ENCODE data around the gene IGF2BP2.

Gene IGF2BP2

DNA sequence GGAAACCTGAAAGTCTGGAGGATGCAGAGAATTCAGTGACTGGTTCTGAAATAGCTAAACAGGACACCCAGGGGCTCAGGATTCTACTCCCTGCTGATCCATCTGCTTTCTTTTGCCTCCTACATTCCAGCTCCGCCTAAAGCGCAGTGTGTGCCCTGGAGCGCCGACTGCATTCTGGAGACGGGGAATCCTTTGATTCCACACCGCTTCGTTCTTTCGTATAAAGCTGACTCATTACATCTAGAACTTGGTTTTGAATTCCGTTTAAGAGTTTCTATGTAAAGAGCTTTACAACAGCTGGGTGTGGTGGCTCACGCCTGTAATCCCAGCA lies 177.0 kb downstream of the IGF2BP2 start:
- TF ChIP-seq, protein P1, sequence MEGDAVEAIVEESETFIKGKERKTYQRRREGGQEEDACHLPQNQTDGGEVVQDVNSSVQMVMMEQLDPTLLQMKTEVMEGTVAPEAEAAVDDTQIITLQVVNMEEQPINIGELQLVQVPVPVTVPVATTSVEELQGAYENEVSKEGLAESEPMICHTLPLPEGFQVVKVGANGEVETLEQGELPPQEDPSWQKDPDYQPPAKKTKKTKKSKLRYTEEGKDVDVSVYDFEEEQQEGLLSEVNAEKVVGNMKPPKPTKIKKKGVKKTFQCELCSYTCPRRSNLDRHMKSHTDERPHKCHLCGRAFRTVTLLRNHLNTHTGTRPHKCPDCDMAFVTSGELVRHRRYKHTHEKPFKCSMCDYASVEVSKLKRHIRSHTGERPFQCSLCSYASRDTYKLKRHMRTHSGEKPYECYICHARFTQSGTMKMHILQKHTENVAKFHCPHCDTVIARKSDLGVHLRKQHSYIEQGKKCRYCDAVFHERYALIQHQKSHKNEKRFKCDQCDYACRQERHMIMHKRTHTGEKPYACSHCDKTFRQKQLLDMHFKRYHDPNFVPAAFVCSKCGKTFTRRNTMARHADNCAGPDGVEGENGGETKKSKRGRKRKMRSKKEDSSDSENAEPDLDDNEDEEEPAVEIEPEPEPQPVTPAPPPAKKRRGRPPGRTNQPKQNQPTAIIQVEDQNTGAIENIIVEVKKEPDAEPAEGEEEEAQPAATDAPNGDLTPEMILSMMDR (IDR thresholded peaks at IDR 0.05), result no peak

DNA sequence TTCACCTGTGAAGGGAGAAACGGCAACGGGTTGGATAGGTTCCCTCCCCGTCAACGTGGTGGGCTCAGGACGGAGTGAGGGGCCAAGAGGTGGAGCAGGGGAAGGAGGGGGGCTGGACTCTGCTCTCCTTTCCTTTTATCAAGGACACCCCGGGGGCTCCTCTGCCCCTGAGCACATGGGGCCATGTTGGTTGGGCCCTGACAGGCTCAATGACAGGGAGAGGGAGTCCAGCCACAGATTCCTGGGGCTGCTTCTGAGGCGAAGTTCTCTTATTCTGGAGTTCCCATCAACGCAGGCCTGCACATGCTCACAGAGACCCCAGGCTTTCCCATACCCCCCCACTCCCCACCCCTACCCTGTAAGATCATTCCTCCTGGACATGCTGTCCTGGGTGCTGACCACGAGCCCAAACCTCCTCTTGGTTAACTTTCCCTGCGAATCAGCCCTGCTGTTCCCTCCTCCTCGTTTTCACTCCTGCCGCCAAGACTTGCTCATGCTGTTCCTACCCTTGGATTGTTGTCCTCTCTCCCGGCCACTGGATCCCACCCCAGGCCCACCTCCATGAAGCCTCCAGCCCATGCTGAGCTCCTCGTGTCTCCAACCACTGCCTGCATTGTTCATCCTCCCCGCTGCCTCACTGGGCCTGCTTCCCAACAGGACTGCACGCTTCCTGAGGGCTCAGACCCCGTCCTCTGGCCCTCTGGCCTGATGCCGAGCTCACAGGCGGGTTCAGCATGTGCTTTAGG lies 177.5 kb downstream of the IGF2BP2 start:
- TF ChIP-seq, protein P1 (IDR thresholded peaks at IDR 0.05), result no peak

DNA sequence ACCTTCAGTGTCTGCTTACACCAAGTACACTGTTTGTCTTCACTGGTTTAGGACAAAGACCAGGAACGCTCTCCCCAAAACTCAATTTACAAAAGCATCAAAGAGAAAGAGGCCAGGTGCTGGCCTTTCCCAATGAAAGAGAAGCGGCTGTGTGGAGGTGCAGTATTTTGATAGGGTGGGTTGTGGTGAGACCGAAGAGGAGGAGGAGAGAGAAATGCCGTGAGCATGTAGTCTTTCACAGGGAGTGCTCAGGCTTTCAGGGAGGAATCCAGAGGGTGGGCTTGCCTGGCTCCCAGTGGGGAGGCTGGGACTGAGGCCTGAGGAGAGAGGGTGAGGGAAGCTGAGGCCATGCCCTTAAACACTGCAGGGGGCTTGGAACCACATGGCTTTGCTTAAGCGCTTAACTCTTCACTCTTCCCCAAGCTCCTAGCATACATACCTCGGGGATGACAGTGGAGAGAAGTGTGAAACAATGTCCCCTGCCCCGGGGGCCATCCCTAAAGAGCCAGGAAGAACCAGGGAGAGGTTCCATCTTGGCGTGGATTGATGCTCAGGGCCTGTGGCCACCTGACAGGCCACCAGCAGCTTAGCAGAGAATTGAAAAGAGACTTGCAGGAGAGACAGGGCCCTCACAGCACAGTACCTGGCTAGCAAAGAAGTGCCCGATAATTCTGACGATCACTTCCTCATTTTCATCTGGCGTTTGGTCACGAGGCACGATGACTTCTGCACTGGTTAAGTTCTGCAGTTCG lies 178.3 kb downstream of the IGF2BP2 start:
- TF ChIP-seq, protein P1 (IDR thresholded peaks at IDR 0.05), result no peak

DNA sequence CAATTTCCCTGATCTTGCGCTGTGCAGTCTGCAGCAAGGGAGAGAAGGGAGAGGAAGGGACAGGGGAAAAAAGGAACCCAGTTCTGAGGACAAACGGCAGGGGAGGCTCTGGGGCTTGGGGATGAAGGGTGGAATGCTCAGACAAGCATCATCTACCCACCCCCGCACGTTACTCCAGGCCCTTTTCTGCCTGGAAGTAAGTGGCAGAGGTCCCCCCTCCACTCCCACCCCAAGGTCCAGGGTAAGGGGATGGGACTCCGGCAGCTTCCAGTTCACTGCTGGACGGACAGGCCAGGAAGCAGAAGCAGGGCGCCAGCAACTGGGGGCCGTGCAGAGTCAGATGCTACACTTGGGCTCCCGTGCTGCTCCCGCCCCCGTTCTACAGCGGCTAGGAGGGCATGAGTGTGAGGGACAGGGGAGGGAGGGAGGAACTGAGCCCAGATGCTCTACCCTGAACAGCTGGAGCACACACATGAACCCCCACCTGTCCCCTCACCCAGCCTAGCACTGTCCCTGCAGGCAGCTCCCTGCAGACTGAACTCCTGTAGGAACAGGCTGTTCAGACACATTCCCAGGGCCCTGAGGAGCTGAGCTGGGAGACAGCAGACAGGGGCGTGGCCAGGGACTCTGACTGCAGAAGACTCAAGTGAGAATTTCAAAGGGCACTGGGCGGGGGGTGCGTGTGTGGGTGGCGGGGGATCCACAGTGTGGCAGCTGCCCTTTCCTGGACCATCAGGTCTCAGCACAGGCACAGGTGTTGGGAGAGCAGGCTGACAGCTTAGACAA lies 179.1 kb downstream of the IGF2BP2 start:
- TF ChIP-seq, protein P1 (IDR thresholded peaks at IDR 0.05), result no peak

DNA sequence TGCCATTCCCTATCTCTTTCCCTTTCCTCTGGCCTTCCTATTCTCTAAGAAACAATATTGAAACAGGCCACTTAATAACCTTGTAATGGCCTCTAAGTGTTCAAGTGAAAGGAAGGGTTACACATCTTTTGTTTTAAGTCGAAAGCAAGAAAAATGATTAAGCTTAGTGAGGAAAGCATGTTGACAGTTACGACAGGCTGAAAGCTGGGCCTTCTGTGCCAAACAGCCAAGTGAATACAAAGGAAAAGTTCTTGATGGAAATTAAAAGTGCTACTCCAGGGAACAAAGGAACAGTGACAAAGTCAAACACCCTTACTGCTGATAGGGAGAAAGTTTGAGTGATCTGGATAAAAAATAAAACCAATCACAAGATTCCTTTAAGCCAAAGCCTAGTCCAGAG lies 184.5 kb downstream of the IGF2BP2 start:
- TF ChIP-seq, protein P1 (IDR thresholded peaks at IDR 0.05), result no peak

DNA sequence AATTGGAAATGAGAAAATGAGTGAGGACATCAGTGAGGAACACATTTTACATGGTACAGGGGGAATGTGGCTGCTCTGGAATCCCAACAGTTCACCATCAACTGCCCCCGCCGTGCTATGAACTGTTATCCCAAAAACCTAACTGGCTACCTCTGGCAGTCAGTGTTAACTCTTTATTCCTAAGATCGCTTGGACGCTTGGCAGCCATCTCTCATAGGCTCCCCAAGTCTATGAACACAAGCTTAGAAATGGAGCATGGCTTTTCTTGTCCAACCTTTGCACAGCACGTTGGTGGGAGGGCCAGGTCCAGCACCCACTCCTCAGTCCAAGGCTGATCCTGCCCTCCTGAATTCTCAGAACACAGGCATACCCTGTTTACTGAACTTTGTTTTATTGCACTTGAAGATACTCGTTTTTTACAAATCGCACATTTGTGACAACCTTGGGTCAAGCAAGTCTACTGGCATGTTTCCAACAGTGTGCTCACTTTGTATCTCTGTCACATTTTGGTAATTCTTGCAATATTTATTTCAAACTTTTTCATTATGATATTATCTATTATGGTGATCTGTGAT lies 185.1 kb downstream of the IGF2BP2 start:
- TF ChIP-seq, protein P1 (IDR thresholded peaks at IDR 0.05), result no peak

DNA sequence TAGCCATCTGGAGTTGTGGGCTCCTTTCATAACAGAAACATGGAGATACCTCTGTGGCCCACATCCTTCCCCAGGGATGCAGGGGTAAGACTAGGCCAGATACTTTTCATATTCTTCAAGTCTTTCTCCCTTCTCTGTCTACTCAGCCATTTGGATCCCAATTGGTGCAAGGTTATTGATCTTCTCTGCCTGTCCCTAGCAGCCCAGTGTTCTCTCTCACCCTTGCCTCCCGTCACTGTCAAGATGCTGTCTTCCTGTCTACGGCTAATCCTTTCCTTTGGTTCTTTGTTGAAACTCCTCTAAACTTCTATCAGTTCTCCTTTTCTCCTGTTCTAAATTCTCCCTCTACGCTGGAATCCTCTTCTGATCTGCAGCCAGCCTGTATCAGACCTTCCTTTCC lies 187.5 kb downstream of the IGF2BP2 start:
- TF ChIP-seq, protein P1 (IDR thresholded peaks at IDR 0.05), result no peak
